Measurements from ENCODE around the gene UPF2. TPM values are rescaled to one million over a fixed set of nuclear protein-coding genes. Genes with fewer than 3 reads are reported as not detected.
A peak's percentile ranks its signal among the peaks of the same experiment; 100 is the strongest.

UPF2 gene
- total and polyA plus RNA-seq, 12 donors: 5.1 to 24.3 (median 12.1) TPM

DNA sequence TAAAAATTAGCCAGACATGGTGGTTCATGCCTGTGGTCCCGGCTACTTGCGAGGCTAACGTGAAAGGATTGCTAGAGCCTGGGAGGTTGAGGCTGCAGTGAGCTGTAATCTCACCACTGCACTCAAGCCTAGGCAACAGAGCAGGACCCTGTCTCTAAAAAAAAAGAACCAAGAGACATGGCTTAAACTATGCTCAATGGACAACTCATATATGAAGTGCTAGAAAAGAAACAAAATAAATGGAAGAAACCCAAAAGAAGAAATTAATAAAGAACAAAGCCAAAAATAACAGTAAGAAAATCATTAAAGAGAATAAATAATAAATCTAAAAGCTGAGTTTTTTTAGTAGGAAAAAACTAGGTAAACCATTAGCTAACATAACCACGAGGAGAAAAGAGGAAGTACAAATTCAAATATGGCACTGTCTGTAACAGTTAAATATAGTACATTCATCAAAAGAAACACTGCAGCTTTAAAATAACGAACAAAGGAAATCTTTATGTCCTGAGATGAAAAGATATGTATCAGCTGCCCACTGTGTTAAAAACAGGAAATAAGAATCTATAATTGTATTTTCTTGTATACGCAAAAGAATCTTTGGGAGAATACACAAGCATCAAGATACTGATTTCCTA, 48.7 kb downstream of the UPF2 start:
- WGBS, 4 donors: 74 to 81% (median 76%) methylated on average over 6 of the region's 6 CpGs
- Histone ChIP-seq H3K9me3 (replicated peaks in 1 of 3) (no peaks in the 10 kb centered on the region), H3K27me3 (no peaks in the 10 kb centered on the region), H3K4me3 (no peak overlapping the region), H3K27ac (no peak overlapping the region), H3K4me1 (replicated peaks in 1 of 2) (no peaks in the 10 kb centered on the region), H3K36me3 (replicated peaks in 1 of 2) (peaks cover 0 to 25% of the 10 kb centered on the region in 2 donors)
- no peak for TF ChIP-seq POLR2A (IDR thresholded peaks at IDR 0.05)
- TF ChIP-seq, protein P1, sequence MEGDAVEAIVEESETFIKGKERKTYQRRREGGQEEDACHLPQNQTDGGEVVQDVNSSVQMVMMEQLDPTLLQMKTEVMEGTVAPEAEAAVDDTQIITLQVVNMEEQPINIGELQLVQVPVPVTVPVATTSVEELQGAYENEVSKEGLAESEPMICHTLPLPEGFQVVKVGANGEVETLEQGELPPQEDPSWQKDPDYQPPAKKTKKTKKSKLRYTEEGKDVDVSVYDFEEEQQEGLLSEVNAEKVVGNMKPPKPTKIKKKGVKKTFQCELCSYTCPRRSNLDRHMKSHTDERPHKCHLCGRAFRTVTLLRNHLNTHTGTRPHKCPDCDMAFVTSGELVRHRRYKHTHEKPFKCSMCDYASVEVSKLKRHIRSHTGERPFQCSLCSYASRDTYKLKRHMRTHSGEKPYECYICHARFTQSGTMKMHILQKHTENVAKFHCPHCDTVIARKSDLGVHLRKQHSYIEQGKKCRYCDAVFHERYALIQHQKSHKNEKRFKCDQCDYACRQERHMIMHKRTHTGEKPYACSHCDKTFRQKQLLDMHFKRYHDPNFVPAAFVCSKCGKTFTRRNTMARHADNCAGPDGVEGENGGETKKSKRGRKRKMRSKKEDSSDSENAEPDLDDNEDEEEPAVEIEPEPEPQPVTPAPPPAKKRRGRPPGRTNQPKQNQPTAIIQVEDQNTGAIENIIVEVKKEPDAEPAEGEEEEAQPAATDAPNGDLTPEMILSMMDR (IDR thresholded peaks at IDR 0.05): no peak
- no peak for DNase-seq
- intact Hi-C loops (cut with DNase I): no loop called here

GRCh38 chr10:11988924-11989323, 53.7 kb downstream of the UPF2 start:
- Histone ChIP-seq H3K9me3 (replicated peaks in 1 of 3) (no peaks in the 10 kb centered on the region), H3K27ac (no peak overlapping the region), H3K27me3 (no peaks in the 10 kb centered on the region), H3K4me1 (replicated peaks in 1 of 2) (no peaks in the 10 kb centered on the region), H3K36me3 (replicated peaks in 1 of 2) (no peaks in the 10 kb centered on the region), H3K4me3 (no peak overlapping the region)
- WGBS, 4 donors: 88 to 95% (median 93%) methylated on average over 1 of the region's 1 CpG
- intact Hi-C loops (cut with DNase I): loop anchor here in 1 of 2 donors (10.0 kb wide), 1 partner anchor 204 kb away; no protein-coding TSS in a partner anchor
- DNase-seq: no peak
- no peak for TF ChIP-seq POLR2A (IDR thresholded peaks at IDR 0.05)
- TF ChIP-seq, protein P1 (IDR thresholded peaks at IDR 0.05): no peak

GRCh38 chr10:11986593-11987216, 55.9 kb downstream of the UPF2 start:
- 43 to 45% (median 44%) methylated on average over 7 of the region's 7 CpGs for WGBS, 4 donors
- TF ChIP-seq POLR2A (IDR thresholded peaks at IDR 0.05): no peak
- TF ChIP-seq, protein P1 (IDR thresholded peaks at IDR 0.05): peak; percentile 79 to 93 (median 88)
- DNase-seq: peak; percentile 69 to 93 (median 81)
- no peak overlapping the region for H3K27ac ChIP-seq
- no peaks in the 10 kb centered on the region for H3K9me3 ChIP-seq (replicated peaks in 1 of 3)
- no peaks in the 10 kb centered on the region for H3K27me3 ChIP-seq
- no peak overlapping the region for H3K4me3 ChIP-seq
- no peaks in the 10 kb centered on the region for H3K4me1 ChIP-seq (replicated peaks in 1 of 2)
- intact Hi-C loops (cut with DNase I): loop anchor here in 1 of 2 donors (10.0 kb wide), 1 partner anchor 202 kb away; no protein-coding TSS in a partner anchor
- no peaks in the 10 kb centered on the region for H3K36me3 ChIP-seq (replicated peaks in 1 of 2)

GRCh38 chr10:11982253-11982652, 60.4 kb downstream of the UPF2 start:
- WGBS, 4 donors: 98 to 100% (median 99%) methylated on average over 3 of the region's 3 CpGs
- H3K36me3 ChIP-seq (replicated peaks in 1 of 2): peaks cover 0 to 1% of the 10 kb centered on the region in 2 donors

More at GRCh38 chr10:11982253-11982652, 60.4 kb downstream of the UPF2 start:
- TF ChIP-seq, protein P1 (IDR thresholded peaks at IDR 0.05): no peak
- no peak for TF ChIP-seq POLR2A (IDR thresholded peaks at IDR 0.05)
- Histone ChIP-seq H3K4me3 (no peak overlapping the region), H3K9me3 (replicated peaks in 1 of 3) (no peaks in the 10 kb centered on the region), H3K27ac (no peak overlapping the region), H3K27me3 (no peaks in the 10 kb centered on the region), H3K4me1 (replicated peaks in 1 of 2) (no peaks in the 10 kb centered on the region)
- intact Hi-C loops (cut with DNase I): loop anchor here in 1 of 2 donors (10.0 kb wide), 1 partner anchor 197 kb away; no protein-coding TSS in a partner anchor
- no peak for DNase-seq

All from adrenal gland (tissue), 12 donors.